Transverse colon (tissue), 4 donors: ENCODE results near the gene AKAP1. TPM values are rescaled to one million over a fixed set of nuclear protein-coding genes. Genes with fewer than 3 reads are reported as not detected.

Experiments used
- DNase-seq: peaks from one replicate; pipeline ENCODE4 v3.0.0-alpha.2; 2019
- H3K27ac ChIP-seq, 4 donors: fragments of 200-600 bp; sonication (generic); 2 replicates each; pipeline ENCODE4 v1.5.1; 2016 to 2018; ENCODE audit warnings: inconsistent platforms in 4 of 4
- H3K27me3 ChIP-seq: fragments of 200-600 bp; sonication (generic); 2 replicates; pipeline ENCODE4 v1.5.1; 2017; ENCODE audit warnings: inconsistent platforms
- H3K36me3 ChIP-seq, 4 donors: fragments of 200-600 bp; sonication (generic); 2 replicates each; pipeline ENCODE4 v1.5.1; 2017 to 2019; ENCODE audit warnings: inconsistent platforms in 4 of 4
- H3K4me1 ChIP-seq, 4 donors: fragments of 200-600 bp; sonication (generic); 2 replicates each; pipeline ENCODE4 v1.5.1; 2017 to 2020; ENCODE audit warnings: inconsistent platforms in 4 of 4
- H3K4me3 ChIP-seq, 4 donors: fragments of 200-600 bp; sonication (generic); 1 replicate in 1 of 4; 2 replicates in 3 of 4; pipeline versions ENCODE4 v1.5.1 to v1.6.1; 2017 to 2019; ENCODE audit warnings: inconsistent platforms in 4 of 4
- H3K9me3 ChIP-seq, 2 donors: fragments of 200-600 bp; sonication (generic); 2 replicates each; pipeline ENCODE4 v1.5.1; 2017 to 2019; ENCODE audit warnings: inconsistent platforms in 2 of 2
- CTCF ChIP-seq, 5 experiments: fragments of 200-600 bp in 3 of 5; fragments of 450-650 bp in 2 of 5; sonication (generic) in 3 of 5; IDR thresholded peaks; 1 replicate in 2 of 5; 2 replicates in 3 of 5; pipeline ENCODE4 v1.5.1; 2016 to 2017; ENCODE audit warnings: antibody characterized with exemption in 5 of 5, inconsistent platforms in 3 of 5, mild to moderate bottlenecking in 2 of 5, moderate library complexity in 1 of 5
- EP300 ChIP-seq: sonication (generic); formaldehyde crosslinking; IDR thresholded peaks from one replicate; pipeline ENCODE4 v1.6.1; 2017; ENCODE audit warnings: antibody characterized with exemption, low read depth
- POLR2A ChIP-seq: fragments of 450-650 bp; IDR thresholded peaks from one replicate; pipeline ENCODE4 v1.6.1; 2016; ENCODE audit warnings: antibody characterized with exemption, mild to moderate bottlenecking, moderate library complexity
- POLR2AphosphoS5 ChIP-seq, 3 donors: sonication (generic); formaldehyde crosslinking; IDR thresholded peaks; one replicate each; pipeline ENCODE4 v1.6.1; 2016; ENCODE audit warnings: antibody characterized with exemption in 3 of 3
- WGBS, 2 donors: methylation state at CpG; one replicate each; pipeline ENCODE4 v1.1.5; 2018; ENCODE audit warnings: low coverage in 1 of 2; 5-methylcytosine and 5-hydroxymethylcytosine counted together
- in situ Hi-C, 4 donors: fragments of 200-750 bp; cut with MboI; loops; one replicate each; pipeline versions ENCODE4 v1.15.0 to v1.15.1; 2017; ENCODE audit warnings: low sequenced_read_pairs in 3 of 4, low pct_ligation_motif_present in 1 of 4, low pct_unique_long_range_greater_than_20kb in 1 of 4
- intact Hi-C: fragments of 100-400 bp; cut with DNase I; formaldehyde crosslinking; loops from one replicate; pipeline ENCODE4 v1.15.1; 2023; ENCODE audit warnings: low total_unique reads
- total RNA-seq, 4 donors: library from RNA; depleted of rRNA; stranded (reverse); fragments of >200 nt; gene quantifications; one replicate each; pipeline ENCODE4 v1.1.0, GENCODE V29; 2016

Gene AKAP1
- total RNA-seq, 4 donors from 2014 or later: 137 to 193 (median 171) TPM

GRCh38 chr17:57160624-57161023, 75.6 kb downstream of the AKAP1 start:
- WGBS, 2 donors: 83 to 95% methylated on average over 3 of the region's 3 CpGs

GRCh38 chr17:57164814-57165213, 79.8 kb downstream of the AKAP1 start:
- H3K4me3 ChIP-seq: no peak overlapping the region
- H3K36me3 ChIP-seq: no peaks in the 10 kb centered on the region
- H3K27me3 ChIP-seq: no peaks in the 10 kb centered on the region
- intact Hi-C loops: no loop called here
- TF ChIP-seq CTCF (IDR thresholded peaks at IDR 0.05): no peak
- TF ChIP-seq POLR2A: no peak
- no peak for TF ChIP-seq POLR2AphosphoS5 (IDR thresholded peaks at IDR 0.05)
- no peak for TF ChIP-seq EP300
- WGBS, 2 donors: 87% methylated on average over 3 to 4 of the region's 4 CpGs
- H3K9me3 ChIP-seq: no peaks in the 10 kb centered on the region
- H3K4me1 ChIP-seq: no peaks in the 10 kb centered on the region
- DNase-seq: no peak
- no peak overlapping the region for H3K27ac ChIP-seq
- in situ Hi-C loops: no loop called here

More at GRCh38 chr17:57160624-57161023, 75.6 kb downstream of the AKAP1 start:
- H3K4me1 ChIP-seq: no peaks in the 10 kb centered on the region
- no peaks in the 10 kb centered on the region for H3K36me3 ChIP-seq
- DNase-seq: no peak
- H3K4me3 ChIP-seq: no peak overlapping the region
- H3K27me3 ChIP-seq: no peaks in the 10 kb centered on the region
- in situ Hi-C loops: no loop called here
- intact Hi-C loops: no loop called here
- H3K9me3 ChIP-seq: no peaks in the 10 kb centered on the region
- H3K27ac ChIP-seq: no peak overlapping the region
- TF ChIP-seq EP300: no peak
- TF ChIP-seq CTCF (IDR thresholded peaks at IDR 0.05): no peak
- no peak for TF ChIP-seq POLR2A
- no peak for TF ChIP-seq POLR2AphosphoS5 (IDR thresholded peaks at IDR 0.05)

GRCh38 chr17:57165754-57166153, 80.7 kb downstream of the AKAP1 start:
- 90% methylated on average over 3 of the region's 3 CpGs for WGBS, 2 donors
- no peaks in the 10 kb centered on the region for H3K27me3 ChIP-seq
- H3K27ac ChIP-seq: no peak overlapping the region
- DNase-seq: no peak
- no peak overlapping the region for H3K4me3 ChIP-seq
- intact Hi-C loops (no loop called here), in situ Hi-C loops (no loop called here)
- TF ChIP-seq EP300: no peak
- TF ChIP-seq POLR2A: no peak
- TF ChIP-seq CTCF (IDR thresholded peaks at IDR 0.05): no peak
- no peak for TF ChIP-seq POLR2AphosphoS5 (IDR thresholded peaks at IDR 0.05)
- H3K9me3 ChIP-seq: no peaks in the 10 kb centered on the region
- H3K4me1 ChIP-seq: no peaks in the 10 kb centered on the region
- H3K36me3 ChIP-seq: no peaks in the 10 kb centered on the region

- TF ChIP-seq POLR2A: no peak
- no peak for TF ChIP-seq POLR2AphosphoS5 (IDR thresholded peaks at IDR 0.05)
- TF ChIP-seq EP300: no peak
- no peak for TF ChIP-seq CTCF (IDR thresholded peaks at IDR 0.05)
- H3K36me3 ChIP-seq: no peaks in the 10 kb centered on the region
- in situ Hi-C loops (no loop called here), intact Hi-C loops (no loop called here)
- H3K27ac ChIP-seq: no peak overlapping the region
- WGBS, 2 donors: 61 to 65% methylated on average over 4 to 9 of the region's 9 CpGs
- H3K4me3 ChIP-seq: no peak overlapping the region
- no peaks in the 10 kb centered on the region for H3K4me1 ChIP-seq
- H3K9me3 ChIP-seq: no peaks in the 10 kb centered on the region
- H3K27me3 ChIP-seq: no peaks in the 10 kb centered on the region
- DNase-seq: no peak
Observed at GRCh38 chr17:57166803-57167202, 81.8 kb downstream of the AKAP1 start.
